MV-4-11 (cell line): ENCODE results near the gene ABCB9.
A peak's percentile ranks its signal among the peaks of the same experiment; 100 is the strongest.
"Not testable (repeated sequence)": the region's sequence is repeated elsewhere in the genome, so short reads cannot be mapped to it uniquely, and the experiment has no call there.

Experiments
- DNase-seq: peaks from one replicate; lab custom pipeline; 2025; lab: John Stamatoyannopoulos, UW

Gene ABCB9

DNA sequence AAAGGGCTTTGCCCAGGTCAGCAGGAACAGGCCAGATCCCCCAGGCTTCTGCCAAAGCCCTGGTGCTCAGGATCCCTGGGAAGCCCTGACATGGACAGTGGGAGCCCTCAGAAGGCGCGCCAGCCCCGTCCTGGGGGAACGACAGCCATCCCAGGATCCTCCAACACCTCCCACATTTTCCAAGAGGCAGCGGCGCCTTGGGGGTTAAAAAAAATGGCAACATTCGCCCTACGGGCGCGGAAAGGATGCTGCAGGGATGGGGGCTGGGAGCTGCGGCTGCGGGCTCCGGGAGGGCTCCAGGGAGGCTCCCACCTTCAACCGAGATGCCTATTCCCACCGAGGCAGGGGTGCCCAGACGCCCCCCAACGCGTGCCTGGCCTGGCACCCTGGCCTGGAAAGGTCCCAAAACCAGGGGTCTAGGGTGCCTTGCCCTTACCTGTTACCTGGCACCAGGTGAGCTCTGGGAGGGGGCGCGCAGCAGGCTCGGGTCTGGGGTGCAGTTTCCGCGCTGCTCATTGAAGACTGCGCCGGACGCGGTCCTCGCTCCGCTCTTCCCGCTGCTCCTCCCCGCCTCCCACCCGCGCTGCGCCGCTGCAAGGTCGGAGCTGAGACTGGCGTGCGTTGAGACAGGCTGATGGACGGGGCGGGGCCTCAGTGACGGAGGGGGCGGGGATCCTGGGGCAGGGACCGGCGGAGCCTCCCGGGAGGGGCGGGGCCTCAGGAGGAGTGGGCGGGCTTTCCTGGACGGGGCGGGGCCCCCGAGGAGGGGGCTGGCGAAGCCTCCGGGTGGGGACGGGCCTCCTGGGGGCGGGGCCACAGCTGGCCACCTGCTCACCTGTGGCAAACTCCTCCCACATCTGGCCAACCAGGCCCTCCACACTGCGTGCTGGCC, at the start of gene ABCB9:
Gene ABCB9 (minus strand): TSS at position 613 of the 892 bp plus-strand sequence. CDS start 6,228 bp downstream, outside the sequence.
- DNase-seq, result peak; percentile 78

- DNase-seq, result not testable (repeated sequence)
Observed at GRCh38 chr12:123014473-123014872, 48.2 kb upstream of the ABCB9 start.

DNA sequence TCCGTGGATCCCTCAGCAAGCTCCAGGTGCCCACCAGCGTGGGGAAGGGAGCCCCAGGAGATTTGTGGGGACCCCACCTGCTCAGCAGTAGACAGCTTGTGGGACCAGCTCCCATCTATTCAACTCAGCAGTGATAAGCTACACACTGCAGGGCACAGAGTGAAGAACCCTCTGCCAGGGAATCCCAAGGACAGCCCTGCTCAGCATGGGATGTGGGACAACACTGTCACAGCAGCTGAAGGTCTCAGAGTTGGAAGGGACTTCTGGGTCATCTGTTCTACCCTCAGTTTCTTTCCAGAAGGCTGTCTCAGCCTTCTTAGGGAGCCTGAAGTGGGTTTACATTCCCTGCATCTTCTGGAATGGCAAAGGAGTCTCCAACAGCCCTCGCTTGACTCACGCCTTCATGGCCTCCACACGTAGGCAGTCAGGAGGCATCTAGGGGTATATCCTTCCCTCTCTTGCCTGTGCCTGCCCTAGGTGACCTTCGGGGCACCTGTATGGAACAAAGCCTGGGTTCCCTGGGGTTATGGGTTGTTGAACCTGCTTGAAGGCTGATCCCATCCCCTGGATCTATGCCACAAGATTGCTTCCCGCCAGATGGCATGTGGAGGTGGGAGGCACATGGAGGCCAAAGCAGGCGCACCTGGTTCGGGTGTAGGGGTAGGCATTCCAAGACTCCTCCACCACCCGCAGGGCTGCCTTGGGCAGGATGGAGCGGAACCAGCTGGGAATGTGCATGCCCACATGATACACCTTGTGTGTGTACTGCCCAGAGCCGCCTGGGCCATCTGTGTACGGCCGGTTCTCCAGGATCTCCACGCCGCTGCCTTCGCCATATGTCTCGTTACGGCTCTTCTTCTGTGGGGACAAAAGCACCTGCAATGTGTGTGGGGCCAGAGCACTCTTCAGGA, 47.2 kb upstream of the ABCB9 start:
- DNase-seq, result no peak

- DNase-seq, result no peak
Observed at GRCh38 chr12:123011701-123012100, 45.4 kb upstream of the ABCB9 start.

- no peak for DNase-seq
Observed at GRCh38 chr12:123010681-123011080, 44.4 kb upstream of the ABCB9 start.

GRCh38 chr12:123010110-123010509, 43.8 kb upstream of the ABCB9 start:
- DNase-seq, result no peak

GRCh38 chr12:123006977-123007376, 40.7 kb upstream of the ABCB9 start:
- DNase-seq, result no peak

DNA sequence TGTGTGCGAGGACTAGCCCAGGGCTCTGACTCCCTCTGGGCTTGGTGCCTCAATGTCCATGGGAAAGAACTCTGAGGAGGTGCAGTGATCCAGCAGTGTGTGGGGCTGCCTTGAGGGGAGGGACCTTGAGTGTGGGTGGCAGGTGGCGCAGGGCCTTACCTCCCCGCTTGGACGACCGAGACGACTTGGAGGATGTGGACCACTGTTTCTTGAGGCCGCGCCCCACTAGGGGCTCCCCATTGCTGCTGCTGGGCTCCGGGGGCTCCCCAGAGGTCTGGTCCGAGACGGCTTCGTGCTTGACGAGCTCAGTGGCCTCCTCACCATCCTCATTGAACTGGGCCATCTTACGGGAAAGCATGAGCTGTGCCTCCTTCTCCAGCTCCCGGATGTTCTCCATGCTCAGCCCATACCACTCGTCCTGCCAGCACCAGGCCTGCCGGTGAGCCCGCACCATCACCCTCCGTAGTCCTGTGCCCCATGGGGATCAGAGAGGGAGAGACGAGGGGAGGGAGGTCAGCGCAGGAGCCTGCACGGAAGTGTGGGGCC, 38.9 kb upstream of the ABCB9 start:
- no peak for DNase-seq

- DNase-seq, result no peak
Observed at GRCh38 chr12:123004287-123004686, 38.0 kb upstream of the ABCB9 start.

DNA sequence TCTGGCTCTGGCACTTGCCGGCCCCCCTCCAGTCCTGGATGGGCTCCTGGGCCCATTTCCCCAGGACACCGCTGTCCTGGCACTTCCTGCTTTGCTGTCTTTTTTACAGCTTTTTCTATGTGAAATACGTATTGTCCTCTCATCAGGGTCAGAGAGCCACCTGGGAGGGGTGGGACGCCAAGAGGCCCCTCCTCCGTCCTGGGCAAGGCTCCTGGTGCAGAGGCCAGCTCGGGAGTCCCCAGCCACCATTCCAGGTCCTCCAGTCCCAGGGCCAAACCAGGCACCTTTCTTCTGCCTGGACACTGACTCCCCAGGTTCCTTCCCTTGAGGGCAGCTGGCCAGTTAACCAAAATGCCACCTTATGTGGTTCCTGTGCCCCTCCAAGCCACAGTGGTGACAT, 37.0 kb upstream of the ABCB9 start:
- no peak for DNase-seq

DNA sequence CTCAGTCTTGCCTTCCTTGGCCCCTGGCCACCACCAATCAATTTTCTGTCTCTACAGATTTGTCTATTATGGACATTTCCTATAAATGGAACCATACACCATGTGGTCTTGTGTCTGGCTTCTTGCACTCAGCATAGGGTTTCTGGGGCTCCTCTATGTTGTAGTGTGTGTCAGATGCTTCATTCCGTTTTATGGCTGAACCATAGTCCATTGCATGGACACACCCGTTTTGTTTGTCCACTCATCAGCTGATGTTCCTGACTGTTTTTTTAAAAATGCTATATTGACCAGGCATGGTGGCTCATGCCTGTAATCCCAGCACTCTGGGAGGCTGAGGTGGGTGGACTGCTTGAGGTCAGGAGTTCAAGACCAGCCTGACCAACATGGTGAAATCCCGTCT, 35.2 kb upstream of the ABCB9 start:
- DNase-seq, result no peak

DNA sequence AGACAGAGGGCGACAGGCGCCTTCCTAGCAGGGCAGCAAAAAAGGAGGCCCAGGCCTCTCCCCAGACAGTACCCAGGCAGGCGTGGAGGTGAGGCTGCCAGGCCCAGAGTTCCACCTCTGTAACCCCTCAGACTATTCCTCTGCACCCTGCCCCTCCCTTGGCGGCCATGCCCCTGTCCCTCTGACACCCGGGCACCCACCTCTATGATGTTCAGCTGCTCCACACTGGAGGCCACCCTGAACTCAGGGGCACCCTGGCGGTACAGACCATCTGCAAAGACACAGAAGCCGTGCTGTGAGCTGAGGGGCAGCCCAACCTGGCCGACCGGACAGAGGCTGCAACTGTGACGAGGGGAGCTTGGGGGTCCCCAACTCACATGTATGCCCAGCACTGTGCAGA, 34.3 kb upstream of the ABCB9 start:
- no peak for DNase-seq

- peak; percentile 15 for DNase-seq
Observed at GRCh38 chr12:122999986-123000420, 33.7 kb upstream of the ABCB9 start.

GRCh38 chr12:122999196-122999946, 33.1 kb upstream of the ABCB9 start:
- no peak for DNase-seq

DNA sequence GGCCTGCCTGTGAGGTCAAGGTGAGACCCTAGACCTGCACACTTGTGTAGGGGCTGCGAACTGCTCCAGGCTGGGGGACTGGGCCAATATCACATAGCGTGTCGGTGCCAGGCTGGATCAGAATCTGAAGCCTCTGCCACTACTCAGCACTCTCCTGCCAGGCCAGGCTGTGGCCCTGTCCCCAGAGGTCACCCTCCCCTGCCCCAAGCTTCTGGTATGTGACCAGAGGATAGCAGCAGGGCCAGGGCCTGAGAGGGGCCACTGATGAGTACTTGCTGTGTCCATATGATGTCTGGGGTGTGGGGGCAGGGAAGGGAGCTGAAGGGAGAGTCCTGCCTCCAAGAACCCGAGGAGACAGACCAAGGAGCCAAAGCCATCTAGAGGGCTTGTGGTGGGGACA, 32.1 kb upstream of the ABCB9 start:
- DNase-seq, result no peak

- no peak for DNase-seq
Observed at GRCh38 chr12:122997343-122998250, 31.3 kb upstream of the ABCB9 start.

GRCh38 chr12:122996621-122997342, 30.5 kb upstream of the ABCB9 start:
- DNase-seq, result no peak

- no peak for DNase-seq
Observed at GRCh38 chr12:122996188-122996601, 29.9 kb upstream of the ABCB9 start.

GRCh38 chr12:122995503-122996187, 29.4 kb upstream of the ABCB9 start:
- DNase-seq, result no peak
